ENCODE data around the gene FGF14.

FGF14 gene

DNA sequence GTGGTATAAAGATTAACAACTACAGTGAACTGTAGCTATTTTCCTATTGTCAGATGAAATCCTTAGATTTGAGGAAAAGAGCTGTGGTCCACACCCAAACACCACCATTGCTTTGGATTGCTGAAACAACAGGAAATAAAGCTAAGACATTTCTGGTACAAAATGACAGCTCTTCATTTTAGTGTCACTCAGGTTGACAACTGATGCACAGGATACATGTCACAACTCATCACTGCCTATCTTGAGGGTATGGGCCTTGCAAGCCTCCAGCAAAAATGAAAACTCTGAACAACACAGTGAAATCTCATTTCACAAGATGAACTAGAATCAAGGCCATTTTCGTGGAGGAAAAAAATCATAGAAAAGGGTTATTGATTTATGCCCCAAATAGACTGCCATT, 609.7 kb downstream of the FGF14 start:
- no peak for DNase-seq (ENCODE audit: low read depth in 3 of 3)

DNA sequence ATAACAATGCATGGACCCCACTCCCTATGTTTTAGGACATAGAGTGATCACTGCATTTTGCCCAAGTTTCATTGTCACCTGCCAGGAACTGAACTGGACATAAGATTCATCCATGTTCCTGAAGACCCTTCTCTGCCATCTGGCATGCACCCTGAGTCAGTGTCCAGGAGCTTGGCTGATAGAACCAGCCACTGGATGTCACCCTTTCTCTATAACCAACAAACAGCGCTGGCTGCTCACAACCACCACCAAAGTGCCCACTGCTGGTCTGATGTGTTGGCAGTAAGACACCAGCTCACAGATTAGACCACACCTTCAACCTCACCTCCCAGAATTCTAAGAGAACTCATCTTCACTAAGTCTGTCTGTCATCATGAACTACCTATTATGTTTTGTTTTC, 616.0 kb downstream of the FGF14 start:
- DNase-seq (ENCODE audit: low read depth in 3 of 3): peak in 1 of 3 experiments; percentile 0

GRCh38 chr13:101784313-101784712, 617.5 kb downstream of the FGF14 start:
- no peak for DNase-seq (ENCODE audit: low read depth in 3 of 3)

- no peak for DNase-seq (ENCODE audit: low read depth in 3 of 3)
Measured at GRCh38 chr13:101783554-101783953, 618.3 kb downstream of the FGF14 start.

DNA sequence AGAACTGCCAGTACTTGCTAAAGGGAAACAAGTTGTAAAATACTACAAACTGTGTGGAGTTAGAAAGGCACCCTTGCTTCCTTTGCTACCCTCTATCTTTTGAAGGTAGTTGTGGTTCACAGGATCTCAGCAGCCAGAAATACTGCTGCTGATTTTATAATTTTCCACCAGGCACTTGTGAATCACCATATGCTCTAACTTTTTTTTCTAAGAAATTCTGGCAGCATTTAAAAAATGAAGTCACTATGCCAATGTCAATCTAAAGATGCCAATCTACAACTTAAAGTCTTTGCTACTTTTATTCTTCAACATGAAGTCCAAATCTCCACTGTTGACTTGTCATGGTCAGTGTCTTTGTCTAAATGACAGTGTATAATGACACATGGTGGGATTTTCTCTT, 621.6 kb downstream of the FGF14 start:
- no peak for DNase-seq (ENCODE audit: low read depth in 3 of 3)

GRCh38 chr13:101779147-101779546, 622.7 kb downstream of the FGF14 start:
- no peak for DNase-seq (ENCODE audit: low read depth in 3 of 3)

GRCh38 chr13:101775267-101775666, 626.6 kb downstream of the FGF14 start:
- DNase-seq (ENCODE audit: low read depth in 3 of 3): no peak

- no peak for DNase-seq (ENCODE audit: low read depth in 3 of 3)
Measured at GRCh38 chr13:101774393-101774792, 627.5 kb downstream of the FGF14 start.

DNA sequence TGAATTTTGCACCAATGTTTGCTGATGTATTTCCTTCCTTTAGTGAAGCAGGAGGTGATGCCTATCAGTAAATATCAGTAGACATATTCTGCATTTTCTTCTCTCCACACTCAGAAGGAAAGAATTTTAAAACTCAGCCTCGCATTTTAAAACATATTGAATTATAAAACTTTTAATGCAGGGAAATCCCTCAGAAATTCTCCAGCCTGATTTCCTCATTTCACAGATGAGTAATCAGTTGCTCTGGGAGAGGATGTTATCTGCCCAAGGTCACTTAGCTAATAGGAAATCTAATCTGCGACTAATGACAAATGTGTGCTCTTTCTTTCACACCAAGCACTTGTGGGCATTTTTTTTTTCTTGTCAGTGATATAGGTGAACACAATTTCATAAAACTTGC, 628.8 kb downstream of the FGF14 start:
- DNase-seq (ENCODE audit: low read depth in 3 of 3): no peak

GRCh38 chr13:101767131-101767530, 634.7 kb downstream of the FGF14 start:
- no peak for DNase-seq (ENCODE audit: low read depth in 3 of 3)

DNA sequence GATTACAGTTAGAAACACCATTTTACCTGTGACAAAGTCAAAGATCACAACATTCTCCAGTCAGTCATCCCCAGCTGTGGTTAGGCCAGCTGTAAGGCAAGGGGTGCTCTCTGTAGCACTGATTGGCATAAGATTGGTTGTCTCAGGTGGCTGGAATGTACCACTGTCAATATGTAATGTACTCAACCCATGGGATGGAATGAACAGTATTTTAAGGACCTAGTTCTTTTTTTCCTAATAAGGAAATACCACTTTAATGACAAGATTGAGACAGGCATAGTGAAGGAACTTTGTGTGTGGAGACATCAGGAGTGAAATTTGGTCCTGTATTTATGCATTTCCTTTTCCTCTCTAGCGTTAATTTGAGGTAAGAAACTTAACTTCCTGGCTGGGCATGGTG, 638.7 kb downstream of the FGF14 start:
- no peak for DNase-seq (ENCODE audit: low read depth in 3 of 3)

DNA sequence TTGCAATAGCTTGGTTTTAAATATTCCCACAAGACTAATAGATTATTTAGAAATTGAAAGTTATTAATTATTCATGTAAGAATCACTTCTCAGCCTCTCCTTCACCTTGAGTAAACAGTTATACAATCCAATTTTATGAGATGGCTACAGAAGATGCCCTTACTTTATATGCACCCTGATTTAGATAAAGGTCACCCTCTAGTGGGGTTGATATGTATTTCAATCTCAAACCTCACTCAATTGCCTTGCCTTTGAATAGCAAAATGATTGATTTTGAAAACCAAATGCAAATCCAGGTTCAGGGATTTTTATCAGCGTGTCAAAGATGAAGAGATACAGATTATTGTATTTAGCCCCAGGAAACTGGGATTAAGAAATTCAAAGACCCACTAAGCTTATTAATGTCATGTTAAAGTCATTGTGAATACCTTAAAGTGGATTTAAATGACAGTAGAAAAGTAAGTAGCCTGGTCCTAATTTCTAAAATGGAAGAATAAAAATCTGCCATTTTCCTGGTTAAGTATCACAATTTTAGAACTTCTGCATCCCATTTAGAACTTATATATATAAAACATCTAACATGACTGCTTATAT, 644.3 kb downstream of the FGF14 start:
- no peak for DNase-seq (ENCODE audit: low read depth in 3 of 3)

- DNase-seq (ENCODE audit: low read depth in 3 of 3): no peak
Measured at GRCh38 chr13:101755228-101755887, 646.5 kb downstream of the FGF14 start.

GRCh38 chr13:101752432-101752831, 649.4 kb downstream of the FGF14 start:
- DNase-seq (ENCODE audit: low read depth in 3 of 3): no peak

DNA sequence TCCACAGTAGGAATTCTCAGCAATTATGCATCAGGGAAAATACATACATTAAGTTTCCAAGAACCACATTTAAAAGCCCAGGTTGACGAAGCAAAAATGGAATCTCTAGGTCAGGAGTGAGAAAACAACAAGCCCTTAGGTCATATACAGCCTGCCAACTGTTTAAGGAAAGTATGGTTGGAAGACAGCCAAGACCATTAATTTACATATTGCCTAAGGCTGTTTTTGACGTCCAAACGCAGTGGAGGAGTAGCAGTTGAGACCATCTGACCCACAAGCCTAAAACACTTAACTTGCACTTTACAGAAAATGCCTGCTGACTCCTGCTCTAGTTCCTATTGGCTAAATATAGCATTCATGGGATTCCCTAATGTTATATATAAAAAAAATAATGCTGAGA, 650.4 kb downstream of the FGF14 start:
- DNase-seq (ENCODE audit: low read depth in 3 of 3): no peak

GRCh38 chr13:101749584-101749983, 652.3 kb downstream of the FGF14 start:
- DNase-seq (ENCODE audit: low read depth in 3 of 3): no peak

GRCh38 chr13:101747039-101747438, 654.8 kb downstream of the FGF14 start:
- DNase-seq (ENCODE audit: low read depth in 3 of 3): no peak

- DNase-seq (ENCODE audit: low read depth in 3 of 3): no peak
Measured at GRCh38 chr13:101746513-101746912, 655.3 kb downstream of the FGF14 start.

GRCh38 chr13:101739382-101740178, 662.3 kb downstream of the FGF14 start:
- no peak for DNase-seq (ENCODE audit: low read depth in 3 of 3)

DNA sequence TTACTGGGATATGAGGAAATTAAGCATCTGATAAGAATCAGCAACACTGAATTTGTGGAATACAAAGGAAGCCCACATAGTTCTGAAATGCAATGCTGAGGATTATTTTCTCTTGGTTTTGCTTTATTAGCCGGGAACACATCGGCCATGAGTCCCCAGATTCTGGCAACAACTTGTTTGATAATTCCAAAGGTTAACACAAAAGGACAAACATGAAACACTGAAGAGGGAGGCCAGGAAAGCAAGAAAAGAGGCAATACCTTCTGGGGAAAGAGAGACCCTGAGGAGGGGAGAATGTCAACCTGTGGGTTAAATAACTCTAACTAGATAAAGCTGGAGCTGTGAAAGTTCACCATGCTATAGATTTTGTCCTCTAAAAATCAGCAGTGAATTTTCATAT, 663.5 kb downstream of the FGF14 start:
- no peak for DNase-seq (ENCODE audit: low read depth in 3 of 3)

- DNase-seq (ENCODE audit: low read depth in 3 of 3): no peak
Measured at GRCh38 chr13:101736566-101736965, 665.3 kb downstream of the FGF14 start.

DNA sequence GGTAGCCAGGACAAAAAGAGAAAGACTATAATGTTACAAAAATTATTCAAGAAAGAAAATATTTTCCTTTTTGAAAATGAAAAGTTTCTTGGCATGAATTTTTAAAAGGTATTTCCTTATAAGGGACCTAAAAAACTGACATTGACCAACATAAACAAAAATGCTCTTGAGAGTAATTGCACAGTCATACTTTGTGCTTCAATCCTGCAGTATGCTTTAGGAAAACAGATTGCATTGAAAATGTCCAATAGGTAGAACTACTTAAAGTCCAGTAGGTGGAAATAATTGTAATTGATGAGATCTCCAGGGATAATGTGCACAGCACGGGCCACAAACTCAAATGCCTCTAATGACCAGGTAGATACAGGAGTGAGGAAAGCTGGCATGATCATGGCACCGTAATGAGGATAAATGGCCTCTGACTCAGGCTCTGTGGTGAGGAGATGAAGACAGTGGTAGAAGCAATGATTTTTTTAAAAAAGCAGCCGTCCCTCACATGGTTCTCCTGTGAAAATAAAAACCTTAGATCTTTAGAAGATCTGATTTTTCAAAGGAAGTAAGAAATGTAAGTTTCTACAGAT, 671.3 kb downstream of the FGF14 start:
- DNase-seq (ENCODE audit: low read depth in 3 of 3): no peak

- DNase-seq (ENCODE audit: low read depth in 3 of 3): no peak
Measured at GRCh38 chr13:101728615-101729014, 673.2 kb downstream of the FGF14 start.
